GM08714 (cell line): ENCODE results near the gene HUS1.
"Not testable (repeated sequence)": the region's sequence is repeated elsewhere in the genome, so short reads cannot be mapped to it uniquely, and the experiment has no call there.

Source experiments
- H3K4me3 ChIP-seq: fragments of 200-500 bp; sonication (Bioruptor generic); 2 replicates; pipeline ENCODE4 v1.5.1; 2014; ENCODE audit warnings: mild to moderate bottlenecking, low read length, inconsistent platforms
- ZNF274 ChIP-seq: IDR thresholded peaks from 2 replicates; pipeline ENCODE4 v1.6.1; 2012; ENCODE audit warnings: mild to moderate bottlenecking, low read depth, low read length

Gene HUS1

DNA sequence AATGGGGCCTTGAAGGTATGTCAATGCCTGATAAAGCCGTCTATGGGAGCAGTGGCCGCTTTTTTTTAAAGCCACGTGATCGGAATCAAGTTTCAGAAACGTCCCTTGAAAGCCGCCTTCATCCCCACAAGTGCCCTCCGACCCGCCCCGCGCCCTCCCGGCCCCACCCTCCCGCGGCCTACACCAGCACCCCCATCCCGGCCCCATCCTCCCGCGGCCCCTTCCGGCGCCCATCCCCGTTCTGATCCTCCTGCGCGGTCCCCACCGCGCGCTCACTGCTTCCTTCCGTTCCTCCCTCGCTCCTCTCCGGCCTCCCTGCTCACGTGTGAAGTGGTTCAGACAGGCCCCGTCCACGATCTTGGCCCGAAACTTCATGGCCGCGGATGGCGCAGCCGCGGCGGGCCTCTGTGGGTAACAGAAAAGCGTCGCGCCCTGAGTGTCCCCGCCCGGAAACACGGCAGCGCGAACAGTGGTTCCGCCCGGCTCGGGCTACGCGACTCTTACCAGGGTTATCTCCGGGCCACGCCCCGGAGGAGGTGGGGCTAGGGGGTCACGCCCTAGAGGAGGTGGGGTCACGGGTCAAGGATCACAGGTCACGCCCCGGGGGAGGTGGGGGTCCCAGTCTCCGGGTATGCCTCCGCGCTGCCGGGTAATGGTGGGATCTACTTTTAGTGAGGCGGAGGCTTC, at the start of gene HUS1:
Gene HUS1, minus strand, starts transcription at position 471 of the 687 bp plus-strand sequence. Its CDS starts 96 bp downstream, at position 375.
- TF ChIP-seq ZNF274 = no peak
- peak within 1 kb of the TSS; percentile 79 for H3K4me3 ChIP-seq

DNA sequence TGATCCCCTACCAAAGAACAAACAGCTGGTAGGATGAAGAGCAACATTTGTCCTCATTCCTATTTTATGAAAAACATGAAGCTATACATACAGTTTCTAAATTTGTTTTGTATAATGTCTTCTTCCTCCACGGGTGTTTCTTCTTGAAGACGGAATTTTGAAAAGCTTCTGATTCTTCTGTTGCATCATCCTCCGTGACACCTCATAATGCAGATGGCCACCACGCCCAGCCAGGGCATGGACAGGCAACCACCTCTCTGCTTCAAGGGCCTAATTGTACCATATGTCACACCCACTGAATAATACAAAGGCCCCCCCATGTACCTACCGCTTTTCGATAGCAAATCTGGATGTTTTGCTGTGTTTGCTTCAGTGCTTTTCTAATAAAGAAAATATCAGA, 49.5 kb upstream of the HUS1 start, which contains the start of gene SUN3:
Gene SUN3, minus strand, starts transcription at position 170 of the 400 bp plus-strand sequence. Its CDS starts 169 bp downstream, at position 1.
- TF ChIP-seq ZNF274 = no peak
- H3K4me3 ChIP-seq = no peak within 1 kb of the TSS

GRCh38 chr7:48025624-48026023, 46.2 kb upstream of the HUS1 start:
- no peak overlapping the region for H3K4me3 ChIP-seq
- TF ChIP-seq ZNF274 = no peak

GRCh38 chr7:48017674-48018073, 38.3 kb upstream of the HUS1 start:
- TF ChIP-seq ZNF274 = no peak
- no peak overlapping the region for H3K4me3 ChIP-seq

- H3K4me3 ChIP-seq = no peak overlapping the region
- no peak for TF ChIP-seq ZNF274
Measured at GRCh38 chr7:48016641-48017040, 37.2 kb upstream of the HUS1 start.

GRCh38 chr7:48011951-48012350, 32.5 kb upstream of the HUS1 start:
- TF ChIP-seq ZNF274 = no peak

DNA sequence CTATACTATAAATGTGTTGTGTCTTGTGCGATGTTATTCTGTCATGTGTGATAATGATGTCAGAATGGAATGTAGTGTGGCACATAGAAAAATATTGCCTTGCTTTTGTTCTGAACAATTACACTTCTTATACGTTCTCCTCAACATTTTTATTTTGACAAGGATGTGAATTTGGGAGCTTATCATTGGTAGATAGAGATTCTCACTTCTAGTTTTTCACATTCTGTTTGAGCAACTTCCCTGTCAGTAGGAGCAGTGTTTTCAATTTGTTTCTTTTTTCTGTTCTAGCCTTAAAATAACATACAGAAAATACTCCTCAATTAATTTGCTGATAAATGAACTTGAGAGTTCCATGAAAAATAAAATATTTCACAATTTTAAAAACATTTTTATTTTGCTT, 31.9 kb upstream of the HUS1 start:
- no peak for TF ChIP-seq ZNF274
- no peak overlapping the region for H3K4me3 ChIP-seq

More at GRCh38 chr7:48011951-48012350, 32.5 kb upstream of the HUS1 start:
- H3K4me3 ChIP-seq = no peak overlapping the region

- no peak overlapping the region for H3K4me3 ChIP-seq
- no peak for TF ChIP-seq ZNF274
Measured at GRCh38 chr7:48009954-48010353, 30.5 kb upstream of the HUS1 start.

DNA sequence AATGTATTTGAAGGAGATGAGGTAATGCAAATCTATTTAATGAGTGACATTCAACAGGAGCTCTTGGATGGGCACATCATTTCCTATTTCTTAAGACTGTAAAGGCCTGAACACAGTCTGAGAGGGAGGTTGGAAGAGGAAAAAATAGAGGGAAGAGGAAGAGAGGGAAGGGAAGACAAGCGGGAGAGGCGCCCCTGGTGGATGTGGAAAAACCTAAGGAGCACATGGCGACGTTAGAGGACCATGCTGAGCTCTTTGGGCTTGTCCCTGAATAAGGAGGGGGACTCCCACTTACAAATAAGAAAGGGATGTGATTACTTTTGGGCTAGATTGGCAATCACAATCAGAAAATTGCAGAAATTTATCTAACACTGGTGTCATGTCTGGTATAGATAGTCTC, 29.8 kb upstream of the HUS1 start:
- H3K4me3 ChIP-seq = no peak overlapping the region
- no peak for TF ChIP-seq ZNF274

DNA sequence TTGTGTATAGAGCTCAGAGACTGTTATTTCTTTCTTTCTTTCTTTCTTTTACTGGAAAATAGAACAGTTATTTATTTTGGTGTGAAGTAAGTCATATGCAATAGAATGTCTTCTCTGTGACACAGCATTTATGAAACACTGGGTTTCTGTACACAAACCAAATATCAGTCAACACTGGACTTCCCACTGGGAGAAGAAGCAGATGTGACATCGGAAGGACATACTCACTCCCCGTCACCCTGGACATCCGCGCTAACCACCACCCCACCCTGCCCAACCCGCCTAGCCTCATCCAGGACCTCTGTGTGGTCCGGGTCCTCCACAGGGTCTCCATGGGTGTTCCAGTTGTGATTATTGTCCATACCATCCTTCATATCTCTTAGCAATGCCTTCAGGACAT, 27.5 kb upstream of the HUS1 start:
- no peak for TF ChIP-seq ZNF274
- no peak overlapping the region for H3K4me3 ChIP-seq

- TF ChIP-seq ZNF274 = no peak
- no peak overlapping the region for H3K4me3 ChIP-seq
Measured at GRCh38 chr7:48004638-48005037, 25.2 kb upstream of the HUS1 start.

DNA sequence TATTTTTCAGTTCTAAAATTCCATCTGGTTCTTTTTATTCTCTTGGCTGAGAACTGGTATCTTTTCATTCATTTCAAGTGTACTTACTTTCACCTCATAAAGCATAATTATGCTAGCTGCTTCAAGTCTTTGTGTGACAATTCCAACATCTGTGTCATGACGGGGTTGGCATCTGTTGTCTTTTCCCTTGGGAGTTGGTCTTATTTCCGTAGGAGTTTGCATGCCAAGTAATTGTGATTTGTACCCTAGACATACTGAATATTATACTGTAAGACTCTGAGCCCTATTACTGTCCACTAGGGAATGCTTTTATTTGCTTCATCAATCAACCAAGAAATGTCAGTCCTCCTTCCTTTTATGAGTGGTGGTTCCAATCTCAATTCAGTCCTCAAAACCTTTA, 24.6 kb upstream of the HUS1 start:
- no peak for TF ChIP-seq ZNF274
- no peak overlapping the region for H3K4me3 ChIP-seq

- not testable (repeated sequence) for H3K4me3 ChIP-seq
Measured at GRCh38 chr7:48000164-48000563, 20.7 kb upstream of the HUS1 start.

DNA sequence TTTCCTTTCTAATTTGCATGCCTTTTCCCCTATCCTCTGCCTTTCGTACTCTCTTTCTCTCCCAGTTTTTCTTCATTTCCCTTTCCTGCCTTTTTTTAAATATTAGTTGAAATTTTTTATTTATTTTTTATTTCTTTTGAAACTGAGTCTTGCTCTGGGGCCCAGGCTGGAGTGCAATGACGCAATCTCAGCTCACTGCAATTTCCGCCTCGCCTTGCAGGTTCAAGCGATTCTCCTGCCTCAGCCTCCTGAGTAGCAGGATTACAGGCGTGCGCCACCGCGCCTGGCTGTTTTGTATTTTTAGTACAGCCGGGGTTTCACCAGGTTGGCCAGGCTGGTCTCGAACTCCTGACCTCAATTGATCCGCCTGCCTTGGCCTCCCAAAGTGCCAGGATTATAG, 20.0 kb upstream of the HUS1 start:
- no peak for TF ChIP-seq ZNF274
- H3K4me3 ChIP-seq = no peak overlapping the region

- no peak for TF ChIP-seq ZNF274
- no peak overlapping the region for H3K4me3 ChIP-seq
Measured at GRCh38 chr7:47992446-47992845, 13.0 kb upstream of the HUS1 start.

- H3K4me3 ChIP-seq = peak overlapping the region; percentile 49; the same call in 1 of the 2 replicates
- TF ChIP-seq ZNF274 = no peak
Measured at GRCh38 chr7:47991741-47992311, 12.4 kb upstream of the HUS1 start.

DNA sequence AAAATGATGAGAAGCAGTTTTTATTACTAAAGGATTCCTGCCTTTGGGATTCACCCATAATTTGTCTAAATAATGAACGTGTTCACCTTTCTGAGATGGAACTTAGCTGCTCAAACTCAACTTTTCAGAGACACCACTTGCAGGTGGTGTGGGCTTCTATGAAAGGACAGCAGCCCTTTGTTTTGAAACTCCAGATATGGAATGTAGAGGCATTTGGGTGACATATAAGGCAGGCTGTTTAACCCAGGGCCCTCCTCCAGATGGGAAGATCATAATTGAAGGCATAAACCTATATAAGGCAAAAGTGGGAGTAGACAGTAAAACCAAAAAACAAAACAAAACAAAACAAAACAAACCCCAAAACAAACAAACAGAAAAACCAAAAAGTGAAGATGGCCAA, 11.9 kb upstream of the HUS1 start:
- peak overlapping the region; percentile 49; the same call in 1 of the 2 replicates for H3K4me3 ChIP-seq
- no peak for TF ChIP-seq ZNF274
